HepG2 (cell line): ENCODE data around the gene HIPK2. TPM values are rescaled to one million over a fixed set of nuclear protein-coding genes. Genes with fewer than 3 reads are reported as not detected.

Experiments used
- ADNP ChIP-seq: sonication (generic); formaldehyde crosslinking; IDR thresholded peaks from 2 replicates; pipeline ENCODE4 v1.4.0; 2020; ENCODE audit warnings: missing genetic modification reagents
- FOSL1 ChIP-seq: sonication (generic); formaldehyde crosslinking; IDR thresholded peaks from 2 replicates; pipeline ENCODE4 v1.9.0; 2021; ENCODE audit warnings: missing genetic modification reagents, borderline replicate concordance
- HINFP ChIP-seq: sonication (generic); formaldehyde crosslinking; IDR thresholded peaks from 2 replicates; pipeline ENCODE4 v1.4.0; 2020; ENCODE audit warnings: low read depth, mild to moderate bottlenecking, missing genetic modification reagents
- HNRNPLL ChIP-seq: fragments of 200-400 bp; formaldehyde crosslinking; IDR thresholded peaks from 2 replicates; pipeline ENCODE4 v1.6.1; 2017; ENCODE audit warnings: mild to moderate bottlenecking, low read depth, low read length; ENCODE audit not compliant: poor library complexity, severe bottlenecking
- MAFK ChIP-seq, 2 experiments: IDR thresholded peaks in 1 of 2; conservative IDR thresholded peaks in 1 of 2; 2 replicates each; pipeline ENCODE4 v1.6.1; 2011; ENCODE audit warnings: improper control_type of control experiment in 2 of 2, low read length in 2 of 2
- PLSCR1 ChIP-seq: sonication (generic); formaldehyde crosslinking; IDR thresholded peaks from 2 replicates; pipeline ENCODE4 v1.5.0; 2020; ENCODE audit warnings: missing genetic modification reagents, mild to moderate bottlenecking, borderline replicate concordance
- POLR2G ChIP-seq: fragments of 200-400 bp; formaldehyde crosslinking; IDR thresholded peaks from 2 replicates; pipeline ENCODE4 v1.6.1; 2018; ENCODE audit warnings: mild to moderate bottlenecking, low read depth, low read length, moderate library complexity
- RAD21 ChIP-seq: fragments of 450-650 bp; formaldehyde crosslinking; IDR thresholded peaks from 2 replicates; pipeline ENCODE4 v1.5.0; 2020; ENCODE audit warnings: mild to moderate bottlenecking
- SP1 ChIP-seq, 2 experiments: fragments of 450-650 bp in 1 of 2; sonication (generic) in 1 of 2; formaldehyde crosslinking in 1 of 2; IDR thresholded peaks; 2 replicates each; pipeline versions ENCODE4 v1.4.0 to v1.6.1; 2016 to 2020; ENCODE audit warnings: missing genetic modification reagents in 1 of 2
- ZNF207 ChIP-seq: fragments of 450-650 bp; IDR thresholded peaks from 2 replicates; pipeline ENCODE4 v1.6.1; 2016; ENCODE audit warnings: antibody characterized with exemption, borderline replicate concordance
- ZNF441 ChIP-seq: sonication (generic); formaldehyde crosslinking; IDR thresholded peaks from 2 replicates; pipeline ENCODE4 v1.7.0; 2021; ENCODE audit warnings: missing genetic modification reagents, borderline replicate concordance
- ZNF615 ChIP-seq: sonication (generic); formaldehyde crosslinking; IDR thresholded peaks from 2 replicates; pipeline ENCODE4 v1.5.0; 2020; ENCODE audit warnings: mild to moderate bottlenecking, missing genetic modification reagents, borderline replicate concordance
- ZNF652 ChIP-seq: IDR thresholded peaks from 2 replicates; pipeline ENCODE4 v1.6.1; 2016; ENCODE audit warnings: low read depth, borderline replicate concordance
- ZSCAN21 ChIP-seq: sonication (generic); formaldehyde crosslinking; IDR thresholded peaks from 2 replicates; pipeline ENCODE4 v1.8.0; 2022; ENCODE audit warnings: mild to moderate bottlenecking, missing genetic modification reagents, moderate library complexity, borderline replicate concordance
- polyA plus RNA-seq, 8 experiments: library from polyadenylated mRNA; depleted of rRNA in 3 of 8; stranded (reverse) in 7 of 8; unstranded in 1 of 8; fragments of >200 nt; fragmentation: Illumina TruSeq in 4 of 8; extraction: Trizol in 4 of 8; gene quantifications; 2 replicates each; pipeline versions ENCODE4 v1.2.1 to v1.2.3, GENCODE V29; 2011 to 2016; ENCODE audit warnings: low read depth in 4 of 8, missing spikeins in 1 of 8, mixed read lengths in 1 of 8; ENCODE audit not compliant: insufficient read depth in 1 of 8
- total RNA-seq, 5 experiments: library from RNA; depleted of rRNA; stranded (reverse); fragments of >200 nt; fragmentation: Illumina TruSeq; extraction: Trizol; gene quantifications; 2 replicates each; pipeline ENCODE4 v1.2.3, GENCODE V29; 2016; ENCODE audit warnings: low read depth in 1 of 5
- TF ChIP-seq, protein P1 (sequence below): sonication (generic); formaldehyde crosslinking; IDR thresholded peaks from 2 replicates; pipeline ENCODE4 v1.9.0; 2021; ENCODE audit warnings: missing genetic modification reagents, borderline replicate concordance
- TF ChIP-seq, protein P2 (sequence below), 2 experiments: sonication (generic) in 1 of 2; formaldehyde crosslinking in 1 of 2; IDR thresholded peaks; 2 replicates each; pipeline versions ENCODE4 v1.4.0 to v1.6.1; 2016 to 2020; ENCODE audit warnings: borderline replicate concordance in 1 of 2, low read depth in 1 of 2, mild to moderate bottlenecking in 1 of 2, missing genetic modification reagents in 1 of 2

The HIPK2 gene
- total and polyA plus RNA-seq, 2 of the 13 experiments (the other 11 are each of a cell fraction or from before 2014, with no cell fraction given) = 14.4 to 20.2 TPM

GRCh38 chr7:139675127-139676125 lies 102.4 kb downstream of the HIPK2 start (continued):
- TF ChIP-seq PLSCR1 = no peak
- 0 out of 2 replicates have a peak, but pooled peaks have one; percentile 39 for TF ChIP-seq ZSCAN21 (CRISPR knock-in tag)
- TF ChIP-seq MAFK (conservative IDR thresholded peaks at IDR 0.05 in 1 of 2, IDR thresholded peaks at IDR 0.05 in 1 of 2; ENCODE audit: low read length in 2 of 2) = no peak
- peak; percentile 35; the same call in 1 of the 2 replicates for TF ChIP-seq ADNP
- TF ChIP-seq POLR2G = no peak
- no peak for TF ChIP-seq HINFP
- no peak; the same call in 1 of the 2 replicates for TF ChIP-seq FOSL1 (CRISPR knock-in tag)
- TF ChIP-seq ZNF207 = no peak
- no peak; the same call in 1 of the 2 replicates for TF ChIP-seq ZNF615 (CRISPR knock-in tag)
- no peak for TF ChIP-seq HNRNPLL
- TF ChIP-seq ZNF652 (CRISPR knock-in tag) = peak; percentile 68; the same call in 1 of the 2 replicates
- TF ChIP-seq, protein P1, sequence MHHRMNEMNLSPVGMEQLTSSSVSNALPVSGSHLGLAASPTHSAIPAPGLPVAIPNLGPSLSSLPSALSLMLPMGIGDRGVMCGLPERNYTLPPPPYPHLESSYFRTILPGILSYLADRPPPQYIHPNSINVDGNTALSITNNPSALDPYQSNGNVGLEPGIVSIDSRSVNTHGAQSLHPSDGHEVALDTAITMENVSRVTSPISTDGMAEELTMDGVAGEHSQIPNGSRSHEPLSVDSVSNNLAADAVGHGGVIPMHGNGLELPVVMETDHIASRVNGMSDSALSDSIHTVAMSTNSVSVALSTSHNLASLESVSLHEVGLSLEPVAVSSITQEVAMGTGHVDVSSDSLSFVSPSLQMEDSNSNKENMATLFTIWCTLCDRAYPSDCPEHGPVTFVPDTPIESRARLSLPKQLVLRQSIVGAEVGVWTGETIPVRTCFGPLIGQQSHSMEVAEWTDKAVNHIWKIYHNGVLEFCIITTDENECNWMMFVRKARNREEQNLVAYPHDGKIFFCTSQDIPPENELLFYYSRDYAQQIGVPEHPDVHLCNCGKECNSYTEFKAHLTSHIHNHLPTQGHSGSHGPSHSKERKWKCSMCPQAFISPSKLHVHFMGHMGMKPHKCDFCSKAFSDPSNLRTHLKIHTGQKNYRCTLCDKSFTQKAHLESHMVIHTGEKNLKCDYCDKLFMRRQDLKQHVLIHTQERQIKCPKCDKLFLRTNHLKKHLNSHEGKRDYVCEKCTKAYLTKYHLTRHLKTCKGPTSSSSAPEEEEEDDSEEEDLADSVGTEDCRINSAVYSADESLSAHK (CRISPR knock-in tag) = no peak
- TF ChIP-seq ZNF441 (CRISPR knock-in tag) = peak; percentile 30; the same call in 1 of the 2 replicates
- TF ChIP-seq, protein P2, sequence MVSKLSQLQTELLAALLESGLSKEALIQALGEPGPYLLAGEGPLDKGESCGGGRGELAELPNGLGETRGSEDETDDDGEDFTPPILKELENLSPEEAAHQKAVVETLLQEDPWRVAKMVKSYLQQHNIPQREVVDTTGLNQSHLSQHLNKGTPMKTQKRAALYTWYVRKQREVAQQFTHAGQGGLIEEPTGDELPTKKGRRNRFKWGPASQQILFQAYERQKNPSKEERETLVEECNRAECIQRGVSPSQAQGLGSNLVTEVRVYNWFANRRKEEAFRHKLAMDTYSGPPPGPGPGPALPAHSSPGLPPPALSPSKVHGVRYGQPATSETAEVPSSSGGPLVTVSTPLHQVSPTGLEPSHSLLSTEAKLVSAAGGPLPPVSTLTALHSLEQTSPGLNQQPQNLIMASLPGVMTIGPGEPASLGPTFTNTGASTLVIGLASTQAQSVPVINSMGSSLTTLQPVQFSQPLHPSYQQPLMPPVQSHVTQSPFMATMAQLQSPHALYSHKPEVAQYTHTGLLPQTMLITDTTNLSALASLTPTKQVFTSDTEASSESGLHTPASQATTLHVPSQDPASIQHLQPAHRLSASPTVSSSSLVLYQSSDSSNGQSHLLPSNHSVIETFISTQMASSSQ (IDR thresholded peaks at IDR 0.05; ENCODE audit: low read depth) = peak; percentile 48; the same call in 1 of the 2 replicates
- TF ChIP-seq, protein P2 (CRISPR knock-in tag; IDR thresholded peaks at IDR 0.05; ENCODE audit: borderline replicate concordance) = peak; percentile 86; the same call in 1 of the 2 replicates
- TF ChIP-seq RAD21 = no peak
- TF ChIP-seq SP1 (IDR thresholded peaks at IDR 0.05) = no peak
- no peak for TF ChIP-seq SP1 (CRISPR knock-in tag; IDR thresholded peaks at IDR 0.05)
